PC-9 (cell line): Measurements from ENCODE around the gene LGI1. TPM values are rescaled to one million over a fixed set of nuclear protein-coding genes. Genes with fewer than 3 reads are reported as not detected.

Experiments used
- BruUV-seq: library from RNA; stranded (reverse); fragments of 400-500 nt; replicated peaks from 2 replicates; lab custom pipeline; 2021; lab: Mats Ljungman, UMichigan
- CTCF ChIA-PET: fragments of 300-600 bp; sonication (Branson Sonifier 250); formaldehyde crosslinking; loops from one replicate; lab custom pipeline; 2022; ENCODE audit warnings: antibody characterized with exemption; lab: Charles Lee
- POLR2A ChIA-PET: fragments of 300-600 bp; sonication (Branson Sonifier 250); formaldehyde crosslinking; loops from one replicate; lab custom pipeline; 2022; ENCODE audit warnings: antibody characterized with exemption; ENCODE audit not compliant: unreplicated experiment; lab: Charles Lee
- DNase-seq, 2 experiments: peaks; one replicate each; pipeline versions ENCODE4 v3.0.0 to v3.0.0-alpha.2; 2015 to 2022; ENCODE audit warnings: mixed read lengths in 1 of 2
- H2AFZ ChIP-seq: fragments of 200-600 bp; sonication (generic); 2 replicates; pipeline ENCODE4 v1.8.1; 2017; ENCODE audit warnings: antibody characterized with exemption
- H3F3A ChIP-seq: fragments of 200-600 bp; sonication (generic); 2 replicates; pipeline ENCODE4 v1.8.1; 2017; ENCODE audit warnings: antibody characterized with exemption, mild to moderate bottlenecking, low read depth; ENCODE audit not compliant: insufficient read depth
- H3K27ac ChIP-seq: fragments of 200-600 bp; sonication (generic); 2 replicates; pipeline ENCODE4 v1.6.1; 2016; ENCODE audit warnings: mixed run types
- H3K27me3 ChIP-seq: fragments of 200-600 bp; sonication (generic); 2 replicates; pipeline ENCODE4 v1.6.1; 2016; ENCODE audit warnings: low read depth, mixed run types; ENCODE audit not compliant: insufficient read depth
- H3K36me3 ChIP-seq: fragments of 200-600 bp; sonication (generic); 2 replicates; pipeline ENCODE4 v1.6.1; 2016; ENCODE audit warnings: low read depth, mixed run types
- H3K4me1 ChIP-seq: fragments of 200-600 bp; sonication (generic); replicated peaks from 2 replicates; pipeline ENCODE4 v1.6.1; 2016; ENCODE audit warnings: mixed run types; ENCODE audit not compliant: insufficient read depth
- H3K4me2 ChIP-seq: fragments of 200-600 bp; sonication (generic); 2 replicates; pipeline ENCODE4 v1.6.1; 2017; ENCODE audit warnings: mixed run types
- H3K4me3 ChIP-seq: fragments of 200-600 bp; sonication (generic); 2 replicates; pipeline ENCODE4 v1.6.1; 2016; ENCODE audit warnings: mixed run types
- H3K79me2 ChIP-seq: fragments of 200-600 bp; sonication (generic); 2 replicates; pipeline ENCODE4 v1.6.1; 2017; ENCODE audit warnings: low read depth, mixed run types
- H3K9me2 ChIP-seq: fragments of 200-600 bp; sonication (generic); 2 replicates; pipeline ENCODE4 v1.8.1; 2017; ENCODE audit warnings: mild to moderate bottlenecking; ENCODE audit not compliant: insufficient read depth
- H3K9me3 ChIP-seq: fragments of 200-600 bp; sonication (generic); 2 replicates; pipeline ENCODE4 v1.8.1; 2016; ENCODE audit warnings: low read depth; ENCODE audit not compliant: insufficient read depth
- H4K20me1 ChIP-seq: fragments of 200-600 bp; sonication (generic); 2 replicates; pipeline ENCODE4 v1.8.1; 2017; ENCODE audit not compliant: insufficient read depth
- CTCF ChIP-seq: fragments of 200-600 bp; sonication (generic); conservative IDR thresholded peaks from 2 replicates; pipeline ENCODE4 v1.6.1; 2017; ENCODE audit warnings: mixed run types, antibody characterized with exemption, mild to moderate bottlenecking, moderate library complexity
- EZH2 ChIP-seq: fragments of 200-600 bp; sonication (generic); IDR thresholded peaks from 2 replicates; pipeline ENCODE4 v1.8.0; 2017; ENCODE audit warnings: antibody characterized with exemption, low read depth
- intact Hi-C: fragments of 100-400 bp; cut with micrococcal nuclease; formaldehyde crosslinking; loops from one replicate; pipeline ENCODE4 v1.10.0; 2022; ENCODE audit not compliant: unreplicated experiment
- total RNA-seq: library from RNA; stranded (reverse); gene quantifications from 2 replicates; pipeline ENCODE4 v1.2.3, GENCODE V29; 2021

The LGI1 gene
- total RNA-seq, 1 experiment from 2014 or later: not detected

DNA sequence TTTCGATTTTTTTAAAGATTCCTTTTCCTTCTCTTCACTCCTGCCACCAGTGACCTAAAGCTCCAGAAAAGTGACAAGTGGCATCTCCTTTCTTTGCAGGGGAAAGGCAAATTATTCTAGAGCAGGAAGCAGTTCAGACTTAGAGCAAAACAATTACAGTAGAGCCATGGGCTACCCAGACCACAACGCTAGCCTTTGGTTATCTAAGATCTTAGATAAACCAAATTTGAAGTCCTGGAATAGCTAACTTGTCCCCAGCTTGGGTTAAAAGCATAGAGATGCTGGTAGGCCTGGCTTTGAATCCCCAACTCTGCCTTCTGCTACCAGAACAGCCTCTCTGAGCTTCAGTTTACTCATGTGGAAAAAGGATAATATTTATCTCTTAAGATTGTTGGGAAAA lies 38.4 kb downstream of the LGI1 start:
- Histone ChIP-seq H3K4me1 (no peaks in the 10 kb centered on the region), H3K27me3 (no peaks in the 10 kb centered on the region), H3K4me2 (no peak overlapping the region), H3K79me2 (no peaks in the 10 kb centered on the region), H3K9me2 (no peaks in the 10 kb centered on the region), H3K4me3 (no peak overlapping the region), H3K9me3 (no peaks in the 10 kb centered on the region), H4K20me1 (no peaks in the 10 kb centered on the region), H2AFZ (no peak overlapping the region), H3K36me3 (no peaks in the 10 kb centered on the region), H3F3A (no peaks in the 10 kb centered on the region), H3K27ac (no peak overlapping the region)
- ChIA-PET POLR2A (no interaction called here), CTCF (no interaction called here)
- no TSS peak for BruUV-seq
- no peak for DNase-seq
- intact Hi-C loops: no loop called here
- TF ChIP-seq EZH2 (no peak), CTCF (no peak)

DNA sequence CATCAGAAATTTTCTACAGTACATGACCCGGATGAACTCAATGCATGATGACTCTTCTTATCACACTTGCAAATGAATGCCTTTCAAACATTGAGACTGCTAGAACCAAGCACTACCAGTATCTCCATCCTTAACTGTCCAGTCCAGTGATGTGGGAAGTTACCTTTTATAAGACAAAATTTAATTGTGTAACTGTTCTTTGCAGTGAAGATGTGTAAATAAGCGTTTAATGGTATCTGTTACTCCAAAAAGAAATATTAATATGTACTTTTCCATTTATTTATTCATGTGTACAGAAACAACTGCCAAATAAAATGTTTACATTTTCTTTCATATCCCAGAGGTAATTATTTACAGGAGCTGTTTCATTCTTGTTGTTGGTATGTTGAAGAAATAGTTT lies 40.1 kb downstream of the LGI1 start:
- TF ChIP-seq EZH2: no peak
- no peak for TF ChIP-seq CTCF
- Histone ChIP-seq H3K27ac (no peak overlapping the region), H3K27me3 (no peaks in the 10 kb centered on the region), H4K20me1 (no peaks in the 10 kb centered on the region), H3K79me2 (no peaks in the 10 kb centered on the region), H3K4me1 (no peaks in the 10 kb centered on the region), H3K36me3 (no peaks in the 10 kb centered on the region), H3K9me3 (no peaks in the 10 kb centered on the region), H2AFZ (no peak overlapping the region), H3F3A (no peaks in the 10 kb centered on the region), H3K4me2 (no peak overlapping the region), H3K4me3 (no peak overlapping the region), H3K9me2 (no peaks in the 10 kb centered on the region)
- ChIA-PET POLR2A (no interaction called here), CTCF (no interaction called here)
- no TSS peak for BruUV-seq
- no peak for DNase-seq
- intact Hi-C loops: no loop called here

DNA sequence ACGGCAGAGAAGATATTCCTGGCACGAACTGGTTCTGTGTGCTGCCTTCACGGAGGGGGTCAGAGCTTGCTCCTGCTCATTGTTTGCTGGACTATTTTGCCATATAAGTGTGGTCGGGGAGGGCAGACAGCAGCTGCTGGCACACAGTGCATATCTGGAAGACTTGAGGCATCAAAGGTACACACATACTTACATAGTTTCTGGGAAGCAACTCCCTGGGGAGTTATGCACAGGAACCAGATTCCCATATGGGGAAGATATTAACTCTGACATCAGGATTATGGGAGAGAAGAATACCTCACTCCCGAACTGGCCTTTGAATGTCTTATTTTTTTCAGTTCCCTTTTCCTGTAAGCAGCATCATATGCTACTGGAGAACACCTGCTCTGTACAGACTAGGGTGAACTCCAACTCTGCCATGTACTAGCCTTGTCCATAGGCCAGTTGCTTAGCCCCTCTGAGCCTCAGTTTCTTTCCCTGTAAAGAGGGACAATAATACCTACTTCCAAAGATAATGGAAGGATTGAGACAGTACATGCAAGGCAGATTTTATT lies 41.5 kb downstream of the LGI1 start:
- Histone ChIP-seq H3F3A (no peaks in the 10 kb centered on the region), H2AFZ (no peak overlapping the region), H3K27me3 (no peaks in the 10 kb centered on the region), H3K36me3 (no peaks in the 10 kb centered on the region), H3K4me2 (no peak overlapping the region), H3K9me2 (no peaks in the 10 kb centered on the region), H3K4me3 (no peak overlapping the region), H3K27ac (no peak overlapping the region), H3K79me2 (no peaks in the 10 kb centered on the region), H3K4me1 (no peaks in the 10 kb centered on the region), H4K20me1 (no peaks in the 10 kb centered on the region), H3K9me3 (no peaks in the 10 kb centered on the region)
- POLR2A ChIA-PET: no interaction called here
- CTCF ChIA-PET: no interaction called here
- intact Hi-C loops: no loop called here
- no peak for TF ChIP-seq EZH2
- no peak for DNase-seq
- BruUV-seq: no TSS peak

- no peak for TF ChIP-seq CTCF
- no peak for TF ChIP-seq EZH2
- no peak overlapping the region for H2AFZ ChIP-seq
- intact Hi-C loops: no loop called here
- BruUV-seq: no TSS peak
- no peak for DNase-seq
- no peaks in the 10 kb centered on the region for H3K27me3 ChIP-seq
- no peaks in the 10 kb centered on the region for H3K4me1 ChIP-seq
- POLR2A ChIA-PET: no interaction called here
- no peaks in the 10 kb centered on the region for H3F3A ChIP-seq
- no peaks in the 10 kb centered on the region for H3K36me3 ChIP-seq
- H3K9me2 ChIP-seq: no peaks in the 10 kb centered on the region
- CTCF ChIA-PET: no interaction called here
- H3K79me2 ChIP-seq: no peaks in the 10 kb centered on the region
- H4K20me1 ChIP-seq: no peaks in the 10 kb centered on the region
- H3K4me3 ChIP-seq: no peak overlapping the region
- H3K27ac ChIP-seq: no peak overlapping the region
- no peaks in the 10 kb centered on the region for H3K9me3 ChIP-seq
- no peak overlapping the region for H3K4me2 ChIP-seq
Observed at GRCh38 chr10:93804200-93804599, 46.5 kb downstream of the LGI1 start.
